Measurements from ENCODE around the gene SCUBE1.

DNA sequence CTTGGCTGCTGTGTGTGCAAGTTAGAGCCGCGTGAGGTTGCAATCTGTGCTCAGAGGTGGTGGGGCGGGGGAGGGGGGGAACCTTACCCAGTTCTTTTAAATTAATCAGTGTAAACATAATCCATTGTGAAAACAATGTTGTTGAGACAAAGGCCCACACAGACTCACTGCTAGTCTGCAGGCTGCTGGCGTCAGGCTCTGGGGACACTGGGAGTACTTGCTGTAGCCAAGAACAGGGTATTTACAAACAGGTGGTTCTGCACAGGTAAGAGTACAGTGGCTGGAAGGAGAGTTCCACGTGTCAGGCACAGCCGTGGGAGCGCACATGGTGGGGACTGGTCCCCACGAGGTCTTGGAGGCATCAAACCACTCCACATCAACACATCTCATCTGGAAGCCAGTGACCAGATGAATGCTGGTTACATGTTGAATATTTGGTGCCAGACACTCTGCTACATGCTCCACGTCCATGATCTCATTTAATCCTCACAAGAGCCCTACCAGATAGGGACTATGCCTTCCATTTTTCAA lies 27.4 kb downstream of the SCUBE1 start:
- TF ChIP-seq, protein P1, sequence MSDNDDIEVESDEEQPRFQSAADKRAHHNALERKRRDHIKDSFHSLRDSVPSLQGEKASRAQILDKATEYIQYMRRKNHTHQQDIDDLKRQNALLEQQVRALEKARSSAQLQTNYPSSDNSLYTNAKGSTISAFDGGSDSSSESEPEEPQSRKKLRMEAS (IDR thresholded peaks at IDR 0.05), result no peak
- TF ChIP-seq EP300 (IDR thresholded peaks at IDR 0.05; ENCODE audit: borderline replicate concordance) (no peak), REST (IDR thresholded peaks at IDR 0.05; ENCODE audit: low read depth) (no peak), FOXM1 (IDR thresholded peaks at IDR 0.05; ENCODE audit: borderline replicate concordance, low read depth) (no peak), NFIC (IDR thresholded peaks at IDR 0.05) (no peak), TAF1 (IDR thresholded peaks at IDR 0.05; ENCODE audit: low read depth) (no peak), CEBPB (IDR thresholded peaks at IDR 0.05) (no peak), RAD21 (IDR thresholded peaks at IDR 0.05; ENCODE audit: low read depth) (no peak), YY1 (IDR thresholded peaks at IDR 0.05; ENCODE audit: low read depth) (no peak), CREB1 (IDR thresholded peaks at IDR 0.05; ENCODE audit: low read depth) (no peak)
